Heart right ventricle (tissue), 16 donors: Measurements from ENCODE around the gene UBR2. TPM values are rescaled to one million over a fixed set of nuclear protein-coding genes. Genes with fewer than 3 reads are reported as not detected.

Source experiments
- ATAC-seq, 8 donors: fragments of 200-7000 bp; cut with Tn5 transposase; one replicate each; pipeline ENCODE4 v1.9.1; 2020; ENCODE audit warnings: mild to moderate bottlenecking in 8 of 8, moderate library complexity in 8 of 8, moderate number of reproducible peaks in 1 of 8
- DNase-seq, 2 donors: peaks; one replicate each; pipeline ENCODE4 v3.0.0-alpha.2; 2020
- H3K27ac ChIP-seq, 10 donors: fragments of 200-600 bp; sonication (generic) in 2 of 10; one replicate each; pipeline versions ENCODE4 v1.5.0 to v1.8.0; 2020 to 2022; ENCODE audit warnings: mild to moderate bottlenecking in 3 of 10
- H3K27me3 ChIP-seq, 7 donors: fragments of 200-600 bp; one replicate each; pipeline ENCODE4 v1.8.0; 2021 to 2022; ENCODE audit warnings: mild to moderate bottlenecking in 2 of 7
- H3K36me3 ChIP-seq, 9 donors: fragments of 200-600 bp; sonication (generic) in 1 of 9; one replicate each; pipeline versions ENCODE4 v1.5.0 to v1.8.0; 2020 to 2022; ENCODE audit warnings: mild to moderate bottlenecking in 2 of 9
- H3K4me1 ChIP-seq, 9 donors: fragments of 200-600 bp; sonication (generic) in 1 of 9; one replicate each; pipeline versions ENCODE4 v1.5.0 to v1.8.0; 2020 to 2022; ENCODE audit warnings: mild to moderate bottlenecking in 4 of 9
- H3K4me3 ChIP-seq, 10 donors: fragments of 200-600 bp; sonication (generic) in 2 of 10; one replicate each; pipeline versions ENCODE4 v1.5.0 to v1.8.0; 2020 to 2022; ENCODE audit warnings: mild to moderate bottlenecking in 7 of 10, moderate library complexity in 2 of 10
- H3K9me3 ChIP-seq, 11 donors: fragments of 200-600 bp in 10 of 11; sonication (generic) in 2 of 11; one replicate each; pipeline versions ENCODE4 v1.5.0 to v1.8.0; 2013 to 2022; ENCODE audit warnings: mild to moderate bottlenecking in 2 of 11, control low read depth in 1 of 11, moderate library complexity in 1 of 11
- CTCF ChIP-seq, 9 donors: fragments of 200-600 bp; sonication (generic) in 2 of 9; IDR thresholded peaks; one replicate each; pipeline versions ENCODE4 v1.5.0 to v1.8.0; 2021 to 2022; ENCODE audit warnings: antibody characterized with exemption in 9 of 9, mild to moderate bottlenecking in 5 of 9, moderate library complexity in 1 of 9
- WGBS, 2 donors: extraction: QIAGEN DNeasy Blood & Tissue Kit; methylation state at CpG; one replicate each; pipeline ENCODE4 v1.1.7; 2013; ENCODE audit warnings: inconsistent platforms in 1 of 2; 5-methylcytosine and 5-hydroxymethylcytosine counted together
- intact Hi-C, 10 donors: fragments of 100-400 bp; cut with DNase I; formaldehyde crosslinking; loops; one replicate each; pipeline versions ENCODE4 v1.11.1 to v1.14.2; 2022
- polyA plus RNA-seq, 2 donors: library from polyadenylated mRNA; stranded (reverse); fragments of 200-250 nt; gene quantifications; one replicate each; pipeline ENCODE4 v1.2.3, GENCODE V29; 2013
- total RNA-seq, 10 donors: library from RNA; stranded (reverse); fragmentation: NEBNext Ultra II Directional in 3 of 10; extraction: Animal tissue kit (Norgen Biotek cat#: 25700) in 3 of 10; gene quantifications; one replicate each; pipeline versions ENCODE4 v1.2.1 to v1.2.4, GENCODE V29; 2021 to 2023
- donor health status: Arrhythmogenic right ventricular cardiomyopathy.
- donor health status: ischemic (EF 13 %, LVEDD 7.1; RV severe dilation, severe dysfunction).
- donor health status: healthy with polysubstance abuse.
- donor health status: DM: no; HTN: yes; CAD: no.
- donor health status: DM: no; HTN: no; CAD: no.
- donor health status: ischemic (EF 25% LVEDD 6.9; RV normal size, moderate dysfunction).
- donor health status: ischemic (EF 25% LVEDD 5.7; RV mildly dilated, moderate dysfunction).
- donor health status: healthy.
- donor health status: DM: yes; HTN: yes; CAD: no.
- donor health status: Ischemic cardiomyopathy.
- donor health status: ischemic (EF 35%, LVEDD 5.7; RV mildly dilated, moderate dysfunction).
- donor health status: nonischemic (EF 11% LVEDD 7.7; RV severe dilation, severe dysfunction).
- donor health status: DM: yes; HTN: yes; CAD: no.
- donor health status: PGD.
- donor health status: ischemic (EF 29% LVEDD 5.4; RV normal size, mild dysfunction).
- donor health status: nonischemic (EF 23%, LVEDD 6.1; RV moderate dilation, normal function).

The UBR2 gene
- total and polyA plus RNA-seq, 12 donors = 6.7 to 36.5 (median 34.4) TPM

GRCh38 chr6:42722497-42722896 is 158.7 kb downstream of the UBR2 start, which contains the start of gene PRPH2:
Gene PRPH2, minus strand, starts transcription at chr6:42722597. Its CDS starts 263 bp downstream, at chr6:42722334.
- intact Hi-C loops = loop anchor here in 3 of 10 donors (10.0 kb wide), 2 partner anchors 58 to 152 kb away; partner anchors contain the start of gene RPL7L1 (in 2 of the 3)
- WGBS, 2 donors = 93 to 95% methylated on average over 6 of the region's 6 CpGs
- ATAC-seq = no peak

GRCh38 chr6:42724825-42725224 is 161.0 kb downstream of the UBR2 start:
- no peak for TF ChIP-seq CTCF (IDR thresholded peaks at IDR 0.05)
- Histone ChIP-seq H3K27me3 (no peaks in the 10 kb centered on the region), H3K4me1 (peaks cover 4 to 20% (median 14%) of the 10 kb centered on the region in 9 donors), H3K36me3 (peaks cover 0 to 7% (median 0%) of the 10 kb centered on the region in 9 donors), H3K9me3 (no peaks in the 10 kb centered on the region), H3K27ac (no peak overlapping the region), H3K4me3 (no peak overlapping the region)
- no peak for DNase-seq
- ATAC-seq = no peak
- intact Hi-C loops = loop anchor here in 7 of 10 donors (5.0 to 10.0 kb wide), 6 partner anchors 33 to 152 kb away; partner anchors contain the start of gene RPL7L1 (in 5 of the 7)

More at GRCh38 chr6:42722497-42722896, 158.7 kb downstream of the UBR2 start, which contains the start of gene PRPH2:
- DNase-seq = no peak
- Histone ChIP-seq H3K27ac (no peak within 1 kb of the TSS), H3K36me3 (peaks cover 0 to 7% (median 0%) of the 10 kb centered on the region in 9 donors), H3K9me3 (no peaks in the 10 kb centered on the region), H3K27me3 (no peaks in the 10 kb centered on the region), H3K4me1 (peaks cover 4 to 17% (median 13%) of the 10 kb centered on the region in 9 donors), H3K4me3 (no peak within 1 kb of the TSS)
- no peak for TF ChIP-seq CTCF (IDR thresholded peaks at IDR 0.05)

GRCh38 chr6:42726026-42726425 is 162.2 kb downstream of the UBR2 start:
- peak overlapping the region in 7 of 10 donors; percentile 53 to 66 (median 59) for H3K4me3 ChIP-seq
- ATAC-seq (no peak), DNase-seq (no peak)
- no peak for TF ChIP-seq CTCF (IDR thresholded peaks at IDR 0.05)
- H3K27me3 ChIP-seq = no peaks in the 10 kb centered on the region
- intact Hi-C loops = loop anchor here (1.0 to 10.0 kb wide), 11 partner anchors 34 to 151 kb away; partner anchors contain the start of gene RPL7L1 (in 5 of the 10)
- peak overlapping the region in 9 of 10 donors; percentile 34 to 88 (median 76) for H3K27ac ChIP-seq
- peaks cover 0 to 7% (median 0%) of the 10 kb centered on the region in 9 donors for H3K36me3 ChIP-seq
- no peaks in the 10 kb centered on the region for H3K9me3 ChIP-seq
- H3K4me1 ChIP-seq = peaks cover 4 to 20% (median 14%) of the 10 kb centered on the region in 9 donors

- Histone ChIP-seq H3K4me3 (peak overlapping the region; percentile 3 to 66 (median 58)), H3K36me3 (peaks cover 0 to 2% (median 0%) of the 10 kb centered on the region in 9 donors), H3K27ac (peak overlapping the region in 9 of 10 donors; percentile 34 to 88 (median 76)), H3K27me3 (no peaks in the 10 kb centered on the region), H3K9me3 (no peaks in the 10 kb centered on the region), H3K4me1 (peaks cover 4 to 20% (median 14%) of the 10 kb centered on the region in 9 donors)
- intact Hi-C loops = loop anchor here (1.0 to 10.0 kb wide), 11 partner anchors 34 to 151 kb away; partner anchors contain the start of gene RPL7L1 (in 5 of the 10)
- TF ChIP-seq CTCF (IDR thresholded peaks at IDR 0.05) = peak; percentile 82 to 98 (median 94)
- 0 to 1% methylated on average over 14 of the region's 14 CpGs for WGBS, 2 donors
- ATAC-seq (peak; percentile 91 to 97 (median 95)), DNase-seq (peak; percentile 42 to 84)
Measured at GRCh38 chr6:42726485-42727086, 162.8 kb downstream of the UBR2 start.
